DOHH2 (cell line): Measurements from ENCODE around the gene TUBB2B.

Experiments
- H3F3A ChIP-seq: fragments of 200-600 bp; sonication (generic), shearing (Covaris generic); 2 replicates; pipeline ENCODE4 v1.6.0; 2016; ENCODE audit warnings: antibody characterized with exemption, mild to moderate bottlenecking; ENCODE audit not compliant: control insufficient read depth, insufficient read depth
- H3K27ac ChIP-seq: fragments of 200-600 bp; sonication (generic); 2 replicates; pipeline ENCODE4 v1.5.1; 2014; ENCODE audit warnings: low read depth, mild to moderate bottlenecking, low read length, moderate library complexity
- H3K27me3 ChIP-seq: fragments of 200-600 bp; sonication (generic); 2 replicates; pipeline ENCODE4 v1.6.1; 2014; ENCODE audit warnings: mild to moderate bottlenecking, low read length, mixed read lengths; ENCODE audit not compliant: control insufficient read depth
- H3K36me3 ChIP-seq: fragments of 200-600 bp; sonication (generic); 2 replicates; pipeline ENCODE4 v1.6.1; 2014; ENCODE audit warnings: mild to moderate bottlenecking, low read length, moderate library complexity, mixed read lengths; ENCODE audit not compliant: control insufficient read depth
- H3K4me1 ChIP-seq: fragments of 200-600 bp; sonication (generic); 2 replicates; pipeline ENCODE4 v1.6.1; 2014; ENCODE audit warnings: mild to moderate bottlenecking, low read length, mixed read lengths; ENCODE audit not compliant: control insufficient read depth
- H3K4me2 ChIP-seq: fragments of 200-600 bp; sonication (generic); 2 replicates; pipeline ENCODE4 v1.6.0; 2014; ENCODE audit warnings: mild to moderate bottlenecking, low read length, moderate library complexity
- H3K4me3 ChIP-seq: fragments of 200-600 bp; sonication (generic); 2 replicates; pipeline ENCODE4 v1.5.1; 2014; ENCODE audit warnings: mild to moderate bottlenecking, low read length, mixed read lengths
- H3K79me2 ChIP-seq: fragments of 200-600 bp; sonication (generic); 2 replicates; pipeline ENCODE4 v1.6.1; 2014; ENCODE audit warnings: mild to moderate bottlenecking, low read length, mixed read lengths; ENCODE audit not compliant: control insufficient read depth
- H3K9me2 ChIP-seq: fragments of 200-600 bp; sonication (generic); replicated peaks from 2 replicates; pipeline ENCODE4 v1.6.1; 2014; ENCODE audit warnings: mild to moderate bottlenecking, low read length, mixed read lengths; ENCODE audit not compliant: control insufficient read depth
- H3K9me3 ChIP-seq: fragments of 200-600 bp; sonication (generic); 2 replicates; pipeline ENCODE4 v1.6.1; 2014; ENCODE audit warnings: antibody characterized with exemption, low read length, mixed read lengths; ENCODE audit not compliant: control insufficient read depth, insufficient read depth
- H4K20me1 ChIP-seq: fragments of 200-600 bp; sonication (generic); 2 replicates; pipeline ENCODE4 v1.6.0; 2014; ENCODE audit warnings: low read depth, mild to moderate bottlenecking, antibody characterized with exemption, low read length, moderate library complexity; ENCODE audit not compliant: control insufficient read depth, insufficient read depth
- EZH2phosphoT487 ChIP-seq: fragments of 200-600 bp; sonication (generic); IDR thresholded peaks from 2 replicates; pipeline ENCODE4 v1.6.1; 2017; ENCODE audit warnings: borderline replicate concordance, mild to moderate bottlenecking, antibody characterized with exemption, low read length, moderate library complexity, mixed read lengths
- TF ChIP-seq, protein P1 (sequence below): fragments of 200-600 bp; sonication (generic); IDR thresholded peaks from one replicate; pipeline ENCODE4 v1.5.1; 2014; ENCODE audit warnings: antibody characterized with exemption, mild to moderate bottlenecking, low read depth, low read length; ENCODE audit not compliant: poor library complexity, severe bottlenecking

Gene TUBB2B

DNA sequence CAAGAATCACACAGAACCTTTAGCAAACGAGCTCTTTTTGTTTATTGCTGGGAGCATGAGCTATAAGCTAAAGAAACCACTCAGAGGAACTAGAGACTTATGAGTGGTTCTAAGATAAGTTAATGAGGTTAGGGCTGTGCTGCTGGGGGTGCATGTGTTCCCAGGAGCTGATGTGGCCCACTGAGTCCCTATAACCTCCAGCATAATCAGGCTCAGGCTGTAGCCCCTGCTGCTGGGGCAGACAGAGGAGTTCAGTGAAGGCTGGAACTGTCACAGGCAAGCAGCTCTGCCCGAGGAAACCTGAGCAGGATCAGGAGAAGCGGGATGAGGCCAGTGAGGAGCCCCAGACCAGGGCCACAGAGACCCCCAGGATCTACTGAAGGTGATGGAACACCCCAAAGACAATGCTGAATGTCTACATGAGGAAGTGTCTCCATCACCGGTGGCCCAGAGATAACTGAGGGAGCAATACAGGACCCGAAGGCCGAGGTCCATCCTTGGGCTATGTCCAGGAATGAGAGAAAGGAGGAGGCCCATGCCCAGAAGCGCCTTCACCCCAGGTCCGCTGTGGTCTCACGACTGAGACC, 17.3 kb downstream of the TUBB2B start:
- Histone ChIP-seq H3K79me2 (no peaks in the 10 kb centered on the region), H3K9me2 (no peaks in the 10 kb centered on the region), H3K4me3 (no peak overlapping the region), H3K27me3 (no peaks in the 10 kb centered on the region), H3K4me2 (no peak overlapping the region), H3K9me3 (no peaks in the 10 kb centered on the region), H3F3A (no peaks in the 10 kb centered on the region), H4K20me1 (no peaks in the 10 kb centered on the region), H3K27ac (no peak overlapping the region), H3K4me1 (peaks cover 30% of the 10 kb centered on the region), H3K36me3 (no peaks in the 10 kb centered on the region)
- TF ChIP-seq EZH2phosphoT487: no peak
- TF ChIP-seq, protein P1, sequence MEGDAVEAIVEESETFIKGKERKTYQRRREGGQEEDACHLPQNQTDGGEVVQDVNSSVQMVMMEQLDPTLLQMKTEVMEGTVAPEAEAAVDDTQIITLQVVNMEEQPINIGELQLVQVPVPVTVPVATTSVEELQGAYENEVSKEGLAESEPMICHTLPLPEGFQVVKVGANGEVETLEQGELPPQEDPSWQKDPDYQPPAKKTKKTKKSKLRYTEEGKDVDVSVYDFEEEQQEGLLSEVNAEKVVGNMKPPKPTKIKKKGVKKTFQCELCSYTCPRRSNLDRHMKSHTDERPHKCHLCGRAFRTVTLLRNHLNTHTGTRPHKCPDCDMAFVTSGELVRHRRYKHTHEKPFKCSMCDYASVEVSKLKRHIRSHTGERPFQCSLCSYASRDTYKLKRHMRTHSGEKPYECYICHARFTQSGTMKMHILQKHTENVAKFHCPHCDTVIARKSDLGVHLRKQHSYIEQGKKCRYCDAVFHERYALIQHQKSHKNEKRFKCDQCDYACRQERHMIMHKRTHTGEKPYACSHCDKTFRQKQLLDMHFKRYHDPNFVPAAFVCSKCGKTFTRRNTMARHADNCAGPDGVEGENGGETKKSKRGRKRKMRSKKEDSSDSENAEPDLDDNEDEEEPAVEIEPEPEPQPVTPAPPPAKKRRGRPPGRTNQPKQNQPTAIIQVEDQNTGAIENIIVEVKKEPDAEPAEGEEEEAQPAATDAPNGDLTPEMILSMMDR: no peak

DNA sequence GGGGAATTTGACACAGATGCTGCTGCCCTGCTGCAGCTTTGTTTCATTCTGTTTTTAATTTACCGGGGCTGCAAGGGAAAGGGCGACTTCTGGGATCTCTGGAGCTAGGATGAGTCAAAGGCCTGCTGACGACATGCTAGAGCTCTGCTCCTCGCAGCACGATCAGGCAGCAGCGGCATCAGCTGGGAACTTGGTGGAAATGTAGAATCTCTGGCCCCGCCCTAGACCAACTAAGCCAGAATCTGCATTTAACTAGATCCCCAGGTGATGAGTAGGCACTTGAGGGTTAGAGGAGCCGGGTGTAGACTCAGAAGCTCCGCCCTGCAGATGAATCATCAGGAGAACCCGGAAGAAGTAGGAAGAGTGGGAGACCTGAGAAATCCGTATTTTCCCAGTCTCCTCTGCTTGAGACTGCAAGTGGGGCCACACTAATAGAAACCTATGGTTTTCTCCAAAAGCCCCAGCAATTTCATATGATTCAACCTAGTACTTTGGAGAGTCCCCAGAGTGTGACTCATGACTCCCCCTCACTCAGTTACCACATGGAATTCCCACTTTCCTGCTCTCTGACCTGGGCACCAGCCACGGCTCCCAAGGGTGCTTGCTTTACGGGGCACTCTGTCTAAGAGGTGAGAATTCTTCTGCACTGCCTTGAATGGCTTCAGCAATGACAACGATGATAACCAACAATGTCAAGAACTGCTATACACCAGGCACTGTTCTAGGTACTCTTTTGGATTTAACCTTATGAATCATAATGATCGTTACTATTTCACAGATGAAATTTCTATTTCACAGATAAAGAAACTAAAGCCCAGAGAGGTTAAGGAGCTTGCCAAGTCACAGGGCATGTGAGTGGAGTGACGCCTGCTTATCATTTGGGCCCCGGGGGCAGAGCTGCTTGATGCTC, 18.1 kb downstream of the TUBB2B start:
- Histone ChIP-seq H3K9me2 (no peaks in the 10 kb centered on the region), H3K4me2 (peak overlapping the region; percentile 57), H4K20me1 (no peaks in the 10 kb centered on the region), H3K4me3 (peak overlapping the region; percentile 14), H3K9me3 (peaks cover 3% of the 10 kb centered on the region; the same call in 1 of the 2 replicates), H3K27ac (no peak overlapping the region), H3K79me2 (no peaks in the 10 kb centered on the region), H3K4me1 (peaks cover 37% of the 10 kb centered on the region), H3K36me3 (no peaks in the 10 kb centered on the region), H3K27me3 (no peaks in the 10 kb centered on the region), H3F3A (peaks cover 5% of the 10 kb centered on the region)
- TF ChIP-seq EZH2phosphoT487: no peak
- TF ChIP-seq, protein P1: no peak

DNA sequence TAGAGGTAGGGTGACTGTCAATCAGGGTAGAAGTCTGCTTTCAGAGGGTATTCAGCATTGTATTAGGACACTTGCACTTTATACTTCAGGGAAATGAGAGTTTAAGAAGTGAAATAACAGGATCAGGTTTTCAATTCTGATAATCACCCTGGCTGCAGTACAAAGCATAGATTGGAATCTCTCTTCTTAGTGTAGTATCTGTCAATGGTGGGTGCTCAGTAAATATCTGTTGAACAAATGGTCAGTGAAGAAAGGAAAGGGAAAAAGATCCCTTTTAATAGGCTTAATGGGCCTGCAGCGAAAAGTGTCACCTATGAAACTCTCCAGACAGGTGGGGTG, 18.7 kb downstream of the TUBB2B start:
- TF ChIP-seq, protein P1: no peak
- TF ChIP-seq EZH2phosphoT487: no peak
- Histone ChIP-seq H3F3A (peaks cover 10% of the 10 kb centered on the region), H3K4me1 (peaks cover 43% of the 10 kb centered on the region), H3K36me3 (no peaks in the 10 kb centered on the region), H3K27me3 (no peaks in the 10 kb centered on the region), H3K4me3 (no peak overlapping the region), H3K27ac (no peak overlapping the region), H3K4me2 (peak overlapping the region; percentile 57), H3K79me2 (no peaks in the 10 kb centered on the region), H3K9me2 (no peaks in the 10 kb centered on the region), H4K20me1 (no peaks in the 10 kb centered on the region), H3K9me3 (peaks cover 3% of the 10 kb centered on the region; the same call in 1 of the 2 replicates)
